Body of pancreas (tissue), 4 donors: ENCODE results near the gene PHLDB1. TPM values are rescaled to one million over a fixed set of nuclear protein-coding genes. Genes with fewer than 3 reads are reported as not detected.
A peak's percentile ranks its signal among the peaks of the same experiment; 100 is the strongest.
"Not testable (repeated sequence)": the region's sequence is repeated elsewhere in the genome, so short reads cannot be mapped to it uniquely, and the experiment has no call there.

ENCODE experiments used
- ATAC-seq: fragments of 150-250 bp; one replicate; pipeline ENCODE4 v1.9.1; 2016
- DNase-seq, 4 donors: peaks; one replicate each; pipeline ENCODE4 v3.0.0-alpha.2; 2019
- H3K27ac ChIP-seq, 4 donors: fragments of 200-600 bp; sonication (generic); 1 replicate in 3 of 4; 2 replicates in 1 of 4; pipeline versions ENCODE4 v1.5.1 to v1.6.1; 2016 to 2019; ENCODE audit warnings: mild to moderate bottlenecking in 1 of 4, mixed read lengths in 1 of 4, moderate library complexity in 1 of 4
- H3K27me3 ChIP-seq, 2 donors: fragments of 200-600 bp; sonication (generic); one replicate each; pipeline ENCODE4 v1.6.0; 2016; ENCODE audit warnings: mild to moderate bottlenecking in 1 of 2
- H3K36me3 ChIP-seq, 2 donors: fragments of 200-600 bp; sonication (generic); replicated peaks in 1 of 2; 2 replicates each; pipeline ENCODE4 v1.5.1; 2016; ENCODE audit warnings: low read depth in 2 of 2; ENCODE audit not compliant: insufficient read depth in 1 of 2
- H3K4me1 ChIP-seq: fragments of 200-600 bp; sonication (generic); one replicate; pipeline ENCODE4 v1.6.0; 2016
- H3K4me3 ChIP-seq, 2 donors: fragments of 200-600 bp; sonication (generic); 1 replicate in 1 of 2; 2 replicates in 1 of 2; pipeline ENCODE4 v1.5.1; 2016 to 2019
- H3K9me3 ChIP-seq, 3 donors: fragments of 200-600 bp; sonication (generic); 1 replicate in 2 of 3; 2 replicates in 1 of 3; pipeline ENCODE4 v1.5.1; 2016
- POLR2A ChIP-seq, 3 donors: fragments of 450-650 bp; IDR thresholded peaks; one replicate each; pipeline ENCODE4 v1.6.1; 2016; ENCODE audit warnings: antibody characterized with exemption in 3 of 3, mild to moderate bottlenecking in 2 of 3
- WGBS, 2 donors: methylation state at CpG; one replicate each; pipeline ENCODE4 v1.1.5; 2017; 5-methylcytosine and 5-hydroxymethylcytosine counted together
- intact Hi-C: fragments of 100-400 bp; cut with DNase I; formaldehyde crosslinking; loops from one replicate; pipeline ENCODE4 v1.15.1; 2023
- total RNA-seq, 2 donors: library from RNA; depleted of rRNA; stranded (reverse); fragments of >200 nt; gene quantifications; one replicate each; pipeline ENCODE4 v1.1.0, GENCODE V29; 2016
- TF ChIP-seq, protein P1 (sequence below), 7 experiments: fragments of 450-650 bp in 4 of 7; fragments of 200-600 bp in 3 of 7; sonication (generic) in 3 of 7; IDR thresholded peaks; one replicate each; pipeline ENCODE4 v1.5.1; 2016 to 2019; ENCODE audit warnings: antibody characterized with exemption in 7 of 7

PHLDB1 gene
- total RNA-seq, 2 donors from 2014 or later, result 71.9 to 166 TPM

DNA sequence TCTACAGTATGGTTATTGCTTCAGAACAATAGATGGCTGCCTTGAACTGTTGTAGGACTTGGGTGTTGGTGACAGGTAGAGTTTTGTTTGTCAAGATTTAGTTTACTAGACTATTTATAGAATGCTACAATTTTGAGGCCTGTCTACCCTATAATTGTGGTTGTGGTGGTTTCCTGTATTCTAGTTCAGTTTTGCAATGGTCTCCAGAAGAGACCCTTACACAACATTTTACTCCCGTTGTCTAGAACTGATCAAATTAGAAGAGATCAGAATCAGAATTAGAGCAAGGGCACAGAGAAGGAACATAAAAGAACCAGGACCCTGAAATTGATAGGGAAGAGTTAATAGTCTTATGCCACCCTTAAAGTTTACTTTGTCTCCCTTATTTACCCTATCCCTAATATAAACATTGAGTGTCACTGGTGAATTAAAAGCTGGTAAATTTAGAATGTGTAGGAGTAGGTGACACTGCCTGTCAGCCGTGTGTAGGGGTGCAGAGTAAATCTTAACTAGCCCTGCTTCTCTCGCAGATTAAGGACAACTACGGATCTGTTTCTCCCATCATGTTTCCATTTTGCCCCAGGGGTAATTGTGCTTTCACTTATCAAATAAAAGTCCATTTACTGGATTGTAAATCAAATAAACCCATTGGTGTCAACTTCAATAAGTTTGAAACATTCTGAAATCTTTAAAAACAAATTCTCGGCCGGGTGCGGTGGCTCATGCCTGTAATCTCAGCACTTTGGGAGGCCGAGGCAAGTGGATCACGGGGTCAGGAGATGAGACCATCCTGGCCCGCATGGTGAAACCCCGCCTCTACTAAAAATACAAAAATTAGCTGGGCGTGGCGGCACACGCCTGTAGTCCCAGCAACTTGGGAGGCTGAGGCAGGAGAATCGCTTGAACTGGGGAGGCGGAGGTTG lies 10.9 kb upstream of the PHLDB1 start:
- Histone ChIP-seq H3K36me3 (peaks cover 28 to 59% of the 10 kb centered on the region in 2 donors), H3K9me3 (no peaks in the 10 kb centered on the region), H3K27ac (no peak overlapping the region), H3K27me3 (no peaks in the 10 kb centered on the region), H3K4me3 (no peak overlapping the region), H3K4me1 (no peaks in the 10 kb centered on the region)
- intact Hi-C loops, result no loop called here
- DNase-seq (no peak), ATAC-seq (no peak)
- TF ChIP-seq POLR2A (IDR thresholded peaks at IDR 0.05), result no peak
- TF ChIP-seq, protein P1, sequence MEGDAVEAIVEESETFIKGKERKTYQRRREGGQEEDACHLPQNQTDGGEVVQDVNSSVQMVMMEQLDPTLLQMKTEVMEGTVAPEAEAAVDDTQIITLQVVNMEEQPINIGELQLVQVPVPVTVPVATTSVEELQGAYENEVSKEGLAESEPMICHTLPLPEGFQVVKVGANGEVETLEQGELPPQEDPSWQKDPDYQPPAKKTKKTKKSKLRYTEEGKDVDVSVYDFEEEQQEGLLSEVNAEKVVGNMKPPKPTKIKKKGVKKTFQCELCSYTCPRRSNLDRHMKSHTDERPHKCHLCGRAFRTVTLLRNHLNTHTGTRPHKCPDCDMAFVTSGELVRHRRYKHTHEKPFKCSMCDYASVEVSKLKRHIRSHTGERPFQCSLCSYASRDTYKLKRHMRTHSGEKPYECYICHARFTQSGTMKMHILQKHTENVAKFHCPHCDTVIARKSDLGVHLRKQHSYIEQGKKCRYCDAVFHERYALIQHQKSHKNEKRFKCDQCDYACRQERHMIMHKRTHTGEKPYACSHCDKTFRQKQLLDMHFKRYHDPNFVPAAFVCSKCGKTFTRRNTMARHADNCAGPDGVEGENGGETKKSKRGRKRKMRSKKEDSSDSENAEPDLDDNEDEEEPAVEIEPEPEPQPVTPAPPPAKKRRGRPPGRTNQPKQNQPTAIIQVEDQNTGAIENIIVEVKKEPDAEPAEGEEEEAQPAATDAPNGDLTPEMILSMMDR (IDR thresholded peaks at IDR 0.05), result no peak
- WGBS, 2 donors, result 85 to 90% methylated on average over 15 to 16 of the region's 16 CpGs

DNA sequence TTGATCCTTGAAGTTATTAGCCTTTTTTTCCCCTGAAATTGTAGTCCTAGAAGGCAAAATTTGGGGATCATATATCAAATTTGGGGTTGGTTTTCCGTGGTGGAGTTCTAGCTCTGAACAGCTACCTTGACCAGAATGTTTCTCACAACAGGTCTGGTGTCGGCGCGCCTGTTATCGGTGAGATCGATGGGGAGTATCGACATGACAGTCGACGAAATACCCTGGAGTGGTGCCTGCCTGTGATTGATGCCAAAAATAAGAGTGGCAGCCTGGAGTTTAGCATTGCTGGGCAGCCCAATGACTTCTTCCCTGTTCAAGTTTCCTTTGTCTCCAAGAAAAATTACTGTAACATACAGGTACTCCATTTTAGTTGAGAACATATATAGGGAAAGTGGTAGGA lies 9.9 kb upstream of the PHLDB1 start:
- DNase-seq, result no peak

DNA sequence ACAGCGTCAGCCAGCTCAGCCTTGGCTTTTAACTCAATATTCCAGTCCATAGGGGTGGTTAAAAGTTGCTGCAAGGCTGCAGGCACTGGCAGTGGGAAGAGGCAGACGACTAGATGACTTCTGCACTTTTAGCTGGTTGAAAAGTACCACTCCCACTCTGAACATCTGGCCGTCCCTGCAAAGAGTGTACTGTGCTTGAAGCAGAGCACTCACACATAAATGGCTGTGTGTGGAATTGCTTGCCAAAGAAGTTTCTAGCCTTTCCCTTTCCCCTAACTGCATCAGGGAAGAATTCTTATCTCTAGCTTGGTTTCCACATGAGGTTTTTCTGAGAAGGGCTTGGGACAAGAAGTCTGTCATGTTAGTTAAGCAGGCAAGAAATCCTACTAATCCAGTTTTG lies 5.1 kb upstream of the PHLDB1 start:
- DNase-seq (peak in 1 of 4 donors; percentile 37), ATAC-seq (no peak)
- Histone ChIP-seq H3K27me3 (no peaks in the 10 kb centered on the region), H3K27ac (no peak overlapping the region), H3K4me1 (peaks cover 23% of the 10 kb centered on the region), H3K9me3 (no peaks in the 10 kb centered on the region), H3K36me3 (peaks cover 6 to 40% of the 10 kb centered on the region in 2 donors), H3K4me3 (no peak overlapping the region)
- TF ChIP-seq, protein P1 (IDR thresholded peaks at IDR 0.05), result no peak
- TF ChIP-seq POLR2A (IDR thresholded peaks at IDR 0.05), result no peak
- intact Hi-C loops, result no loop called here
- whole genome bisulfite sequencing, 2 donors, result 81 to 90% methylated on average over 3 of the region's 3 CpGs

More for the DNA sequence above, 9.9 kb upstream of the PHLDB1 start:
- TF ChIP-seq POLR2A (IDR thresholded peaks at IDR 0.05), result no peak
- TF ChIP-seq, protein P1 (IDR thresholded peaks at IDR 0.05), result no peak
- Histone ChIP-seq H3K36me3 (peaks cover 27 to 66% of the 10 kb centered on the region in 2 donors), H3K9me3 (no peaks in the 10 kb centered on the region), H3K4me3 (no peak overlapping the region), H3K27ac (no peak overlapping the region), H3K4me1 (no peaks in the 10 kb centered on the region), H3K27me3 (no peaks in the 10 kb centered on the region)
- WGBS, 2 donors, result 59 to 79% methylated on average over 9 of the region's 9 CpGs
- intact Hi-C loops, result no loop called here
- ATAC-seq, result no peak

DNA sequence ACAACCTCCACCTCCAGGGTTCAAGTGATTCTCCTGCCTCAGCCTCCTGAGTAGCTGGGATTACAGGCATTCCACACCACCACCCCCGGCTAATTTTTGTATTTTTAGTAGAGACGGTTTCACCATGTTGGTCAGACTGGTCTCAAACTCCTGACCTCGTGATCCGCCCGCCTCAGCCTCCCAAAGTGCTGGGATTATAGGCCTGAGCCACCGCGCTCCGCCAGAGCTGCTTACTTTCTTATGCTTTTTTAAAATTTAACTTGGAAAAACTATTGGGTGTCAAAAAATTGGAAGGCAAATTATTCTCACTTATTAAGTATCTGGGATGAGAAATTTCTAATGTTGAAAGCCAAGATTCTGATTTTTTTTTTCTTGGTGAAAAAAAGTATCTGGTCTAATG lies 3.7 kb upstream of the PHLDB1 start:
- H3K4me1 ChIP-seq, result peaks cover 32% of the 10 kb centered on the region
- peaks cover 6 to 31% of the 10 kb centered on the region in 2 donors for H3K36me3 ChIP-seq
- H3K4me3 ChIP-seq, H3K9me3 ChIP-seq, H3K27me3 ChIP-seq, H3K27ac ChIP-seq, DNase-seq, intact Hi-C loops, ATAC-seq: not testable (repeated sequence)
- WGBS, 2 donors, result 88% methylated on average over 8 of the region's 8 CpGs

DNA sequence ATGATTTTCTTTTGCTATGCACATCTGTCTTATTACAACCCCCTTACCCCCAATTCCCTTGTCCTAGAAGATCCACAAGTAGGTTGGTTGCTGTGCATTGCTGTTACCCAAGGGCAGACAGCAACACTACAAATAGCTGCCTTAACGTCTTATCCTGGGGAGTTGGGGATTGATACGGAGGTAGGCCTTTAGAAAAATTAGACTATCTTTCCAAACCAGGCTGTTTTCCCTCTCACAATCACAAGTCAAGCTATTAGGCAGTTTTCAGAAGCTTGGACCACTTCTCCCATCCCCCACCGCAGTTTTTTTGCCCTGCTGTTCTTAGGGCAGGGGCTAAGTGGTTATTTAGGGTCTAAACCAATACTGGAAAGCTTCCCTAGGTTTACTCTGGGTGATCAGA lies 2.8 kb upstream of the PHLDB1 start:
- peaks cover 40% of the 10 kb centered on the region for H3K4me1 ChIP-seq
- H3K27me3 ChIP-seq, result no peaks in the 10 kb centered on the region
- DNase-seq (peak in 1 of 4 donors; percentile 10), ATAC-seq (no peak)
- H3K27ac ChIP-seq, result peak overlapping the region in 3 of 4 donors; percentile 74 to 76 (median 74)
- H3K36me3 ChIP-seq, result peaks cover 6 to 24% of the 10 kb centered on the region in 2 donors
- intact Hi-C loops, result no loop called here
- H3K4me3 ChIP-seq, result no peak overlapping the region
- WGBS, 2 donors, result 43 to 55% methylated on average over 3 of the region's 3 CpGs
- TF ChIP-seq, protein P1 (IDR thresholded peaks at IDR 0.05), result no peak
- no peak for TF ChIP-seq POLR2A (IDR thresholded peaks at IDR 0.05)
- no peaks in the 10 kb centered on the region for H3K9me3 ChIP-seq
